GM19455 (cell line): ENCODE data around the gene SNAP25.

ENCODE experiments used
- ATAC-seq: cut with Tn5 transposase; IDR thresholded peaks from one replicate; pipeline ENCODE4 v1.9.1; 2021; ENCODE audit not compliant: unreplicated experiment

Gene SNAP25

GRCh38 chr20:10300582-10301446, 82.2 kb downstream of the SNAP25 start:
- ATAC-seq = no peak

- ATAC-seq = no peak
These were observed 85.2 kb downstream of the SNAP25 start for GRCh38 chr20:10303852-10304251.

- ATAC-seq = no peak
These were observed 85.9 kb downstream of the SNAP25 start for GRCh38 chr20:10304471-10305046.

GRCh38 chr20:10306440-10307358, 88.1 kb downstream of the SNAP25 start:
- ATAC-seq = no peak

- ATAC-seq = no peak
These were observed 88.7 kb downstream of the SNAP25 start for GRCh38 chr20:10307359-10307735.

GRCh38 chr20:10308652-10309051, 90.0 kb downstream of the SNAP25 start:
- no peak for ATAC-seq

GRCh38 chr20:10309326-10309725, 90.7 kb downstream of the SNAP25 start:
- ATAC-seq = no peak

- no peak for ATAC-seq
These were observed 93.5 kb downstream of the SNAP25 start for GRCh38 chr20:10312111-10312510.

- ATAC-seq = no peak
These were observed 94.6 kb downstream of the SNAP25 start for GRCh38 chr20:10313215-10313614.

GRCh38 chr20:10313701-10314100, 95.1 kb downstream of the SNAP25 start:
- ATAC-seq = no peak

- ATAC-seq = no peak
These were observed 95.6 kb downstream of the SNAP25 start for GRCh38 chr20:10314198-10314597.

- ATAC-seq = no peak
These were observed 96.5 kb downstream of the SNAP25 start for GRCh38 chr20:10315138-10315537.

GRCh38 chr20:10316582-10316981, 98.0 kb downstream of the SNAP25 start:
- ATAC-seq = no peak

- no peak for ATAC-seq
These were observed 99.8 kb downstream of the SNAP25 start for GRCh38 chr20:10318291-10319024.

- no peak for ATAC-seq
These were observed 101.2 kb downstream of the SNAP25 start for GRCh38 chr20:10319855-10320254.

GRCh38 chr20:10321138-10321717, 102.6 kb downstream of the SNAP25 start:
- ATAC-seq = no peak

- ATAC-seq = no peak
These were observed 103.7 kb downstream of the SNAP25 start for GRCh38 chr20:10322073-10323012.

- ATAC-seq = no peak
These were observed 105.1 kb downstream of the SNAP25 start for GRCh38 chr20:10323729-10324128.

GRCh38 chr20:10324198-10324847, 105.7 kb downstream of the SNAP25 start:
- no peak for ATAC-seq
